Measurements from ENCODE around the gene STEAP1B.
A peak's percentile ranks its signal among the peaks of the same experiment; 100 is the strongest.
"Not testable (repeated sequence)": the region's sequence is repeated elsewhere in the genome, so short reads cannot be mapped to it uniquely, and the experiment has no call there.

The STEAP1B gene

GRCh38 chr7:22499044-22499443, 944 bp downstream of the STEAP1B start:
- no CpG with 5 or more reads among the region's 5 CpGs for WGBS (ENCODE audit: insufficient coverage, insufficient read length)
- no peaks in the 10 kb centered on the region for H3K36me3 ChIP-seq (ENCODE audit: control insufficient read depth, insufficient read depth, low read length)
- no peak overlapping the region for H3K27ac ChIP-seq (ENCODE audit: low read length)
- H3K9me3 ChIP-seq (ENCODE audit: control insufficient read depth, insufficient read depth, low read length) = no peaks in the 10 kb centered on the region
- H3K4me1 ChIP-seq (ENCODE audit: control insufficient read depth, insufficient read depth, low read length) = no peaks in the 10 kb centered on the region
- no peak for DNase-seq (ENCODE audit: low read depth, low spot score)
- H3K27me3 ChIP-seq (ENCODE audit: control insufficient read depth, insufficient read depth, low read length) = no peaks in the 10 kb centered on the region
- H3K4me3 ChIP-seq (ENCODE audit: low read length) = no peak overlapping the region

- H3K27ac ChIP-seq (ENCODE audit: low read length); H3K4me3 ChIP-seq (ENCODE audit: low read length); H3K36me3 ChIP-seq (ENCODE audit: control insufficient read depth, insufficient read depth, low read length); H3K27me3 ChIP-seq (ENCODE audit: control insufficient read depth, insufficient read depth, low read length); H3K4me1 ChIP-seq (ENCODE audit: control insufficient read depth, insufficient read depth, low read length); DNase-seq (ENCODE audit: low read depth, low spot score); H3K9me3 ChIP-seq (ENCODE audit: control insufficient read depth, insufficient read depth, low read length): not testable (repeated sequence)
- WGBS (ENCODE audit: insufficient coverage, insufficient read length) = no CpG with 5 or more reads among the region's 2 CpGs
These were observed 3.1 kb downstream of the STEAP1B start for GRCh38 chr7:22496912-22497311.

GRCh38 chr7:22496296-22496888, 3.6 kb downstream of the STEAP1B start:
- H3K36me3 ChIP-seq (ENCODE audit: control insufficient read depth, insufficient read depth, low read length); H3K27me3 ChIP-seq (ENCODE audit: control insufficient read depth, insufficient read depth, low read length); DNase-seq (ENCODE audit: low read depth, low spot score); H3K27ac ChIP-seq (ENCODE audit: low read length); H3K9me3 ChIP-seq (ENCODE audit: control insufficient read depth, insufficient read depth, low read length); H3K4me3 ChIP-seq (ENCODE audit: low read length); H3K4me1 ChIP-seq (ENCODE audit: control insufficient read depth, insufficient read depth, low read length): not testable (repeated sequence)
- WGBS (ENCODE audit: insufficient coverage, insufficient read length) = 100% methylated on average over 2 of the region's 6 CpGs

- no CpG with 5 or more reads among the region's 4 CpGs for WGBS (ENCODE audit: insufficient coverage, insufficient read length)
- not testable (repeated sequence) for H3K9me3 ChIP-seq (ENCODE audit: control insufficient read depth, insufficient read depth, low read length); H3K4me1 ChIP-seq (ENCODE audit: control insufficient read depth, insufficient read depth, low read length); H3K36me3 ChIP-seq (ENCODE audit: control insufficient read depth, insufficient read depth, low read length); H3K4me3 ChIP-seq (ENCODE audit: low read length); H3K27ac ChIP-seq (ENCODE audit: low read length); DNase-seq (ENCODE audit: low read depth, low spot score); H3K27me3 ChIP-seq (ENCODE audit: control insufficient read depth, insufficient read depth, low read length)
These were observed 6.6 kb downstream of the STEAP1B start for GRCh38 chr7:22493160-22493925.

- H3K27ac ChIP-seq (ENCODE audit: low read length) = no peak overlapping the region
These were observed 11.1 kb downstream of the STEAP1B start for GRCh38 chr7:22488643-22489462.

GRCh38 chr7:22487978-22488642, 11.9 kb downstream of the STEAP1B start:
- DNase-seq (ENCODE audit: low read depth, low spot score) = no peak
- Histone ChIP-seq H3K9me3 (ENCODE audit: control insufficient read depth, insufficient read depth, low read length) (no peaks in the 10 kb centered on the region), H3K4me3 (ENCODE audit: low read length) (no peak overlapping the region), H3K4me1 (ENCODE audit: control insufficient read depth, insufficient read depth, low read length) (peaks cover 2% of the 10 kb centered on the region), H3K36me3 (ENCODE audit: control insufficient read depth, insufficient read depth, low read length) (no peaks in the 10 kb centered on the region), H3K27me3 (ENCODE audit: control insufficient read depth, insufficient read depth, low read length) (no peaks in the 10 kb centered on the region), H3K27ac (ENCODE audit: low read length) (no peak overlapping the region)
- WGBS (ENCODE audit: insufficient coverage, insufficient read length) = no CpG with 5 or more reads among the region's 5 CpGs

More at GRCh38 chr7:22488643-22489462, 11.1 kb downstream of the STEAP1B start:
- Histone ChIP-seq H3K4me1 (ENCODE audit: control insufficient read depth, insufficient read depth, low read length) (peaks cover 2% of the 10 kb centered on the region), H3K36me3 (ENCODE audit: control insufficient read depth, insufficient read depth, low read length) (no peaks in the 10 kb centered on the region), H3K4me3 (ENCODE audit: low read length) (no peak overlapping the region), H3K9me3 (ENCODE audit: control insufficient read depth, insufficient read depth, low read length) (no peaks in the 10 kb centered on the region), H3K27me3 (ENCODE audit: control insufficient read depth, insufficient read depth, low read length) (no peaks in the 10 kb centered on the region)
- DNase-seq (ENCODE audit: low read depth, low spot score) = peak; percentile 81
- WGBS (ENCODE audit: insufficient coverage, insufficient read length) = no CpG with 5 or more reads among the region's 10 CpGs

GRCh38 chr7:22486597-22486996, 13.4 kb downstream of the STEAP1B start:
- no CpG with 5 or more reads among the region's 2 CpGs for WGBS (ENCODE audit: insufficient coverage, insufficient read length)
- H3K4me1 ChIP-seq (ENCODE audit: control insufficient read depth, insufficient read depth, low read length) = peaks cover 2% of the 10 kb centered on the region
- H3K27me3 ChIP-seq (ENCODE audit: control insufficient read depth, insufficient read depth, low read length) = no peaks in the 10 kb centered on the region
- DNase-seq (ENCODE audit: low read depth, low spot score) = no peak
- no peak overlapping the region for H3K4me3 ChIP-seq (ENCODE audit: low read length)
- H3K27ac ChIP-seq (ENCODE audit: low read length) = no peak overlapping the region
- H3K9me3 ChIP-seq (ENCODE audit: control insufficient read depth, insufficient read depth, low read length) = no peaks in the 10 kb centered on the region
- H3K36me3 ChIP-seq (ENCODE audit: control insufficient read depth, insufficient read depth, low read length) = no peaks in the 10 kb centered on the region

GRCh38 chr7:22485189-22485588, 14.8 kb downstream of the STEAP1B start:
- Histone ChIP-seq H3K27ac (ENCODE audit: low read length) (no peak overlapping the region), H3K4me3 (ENCODE audit: low read length) (no peak overlapping the region), H3K4me1 (ENCODE audit: control insufficient read depth, insufficient read depth, low read length) (peaks cover 2% of the 10 kb centered on the region)

GRCh38 chr7:22482503-22482902, 17.5 kb downstream of the STEAP1B start:
- no peaks in the 10 kb centered on the region for H3K27me3 ChIP-seq (ENCODE audit: control insufficient read depth, insufficient read depth, low read length)
- H3K27ac ChIP-seq (ENCODE audit: low read length) = no peak overlapping the region
- WGBS (ENCODE audit: insufficient coverage, insufficient read length) = no CpG with 5 or more reads among the region's 1 CpG
- no peak for DNase-seq (ENCODE audit: low read depth, low spot score)
- H3K4me1 ChIP-seq (ENCODE audit: control insufficient read depth, insufficient read depth, low read length) = no peaks in the 10 kb centered on the region; the same call in 1 of the 2 replicates
- H3K36me3 ChIP-seq (ENCODE audit: control insufficient read depth, insufficient read depth, low read length) = no peaks in the 10 kb centered on the region
- no peaks in the 10 kb centered on the region for H3K9me3 ChIP-seq (ENCODE audit: control insufficient read depth, insufficient read depth, low read length)
- no peak overlapping the region for H3K4me3 ChIP-seq (ENCODE audit: low read length)

More at GRCh38 chr7:22485189-22485588, 14.8 kb downstream of the STEAP1B start:
- no peaks in the 10 kb centered on the region for H3K36me3 ChIP-seq (ENCODE audit: control insufficient read depth, insufficient read depth, low read length)
- no peaks in the 10 kb centered on the region for H3K9me3 ChIP-seq (ENCODE audit: control insufficient read depth, insufficient read depth, low read length)
- no peak for DNase-seq (ENCODE audit: low read depth, low spot score)
- H3K27me3 ChIP-seq (ENCODE audit: control insufficient read depth, insufficient read depth, low read length) = no peaks in the 10 kb centered on the region

GRCh38 chr7:22481726-22482125, 18.3 kb downstream of the STEAP1B start:
- Histone ChIP-seq H3K27ac (ENCODE audit: low read length) (no peak overlapping the region), H3K4me3 (ENCODE audit: low read length) (no peak overlapping the region), H3K27me3 (ENCODE audit: control insufficient read depth, insufficient read depth, low read length) (no peaks in the 10 kb centered on the region), H3K36me3 (ENCODE audit: control insufficient read depth, insufficient read depth, low read length) (no peaks in the 10 kb centered on the region), H3K9me3 (ENCODE audit: control insufficient read depth, insufficient read depth, low read length) (no peaks in the 10 kb centered on the region), H3K4me1 (ENCODE audit: control insufficient read depth, insufficient read depth, low read length) (no peaks in the 10 kb centered on the region; the same call in 1 of the 2 replicates)
- WGBS (ENCODE audit: insufficient coverage, insufficient read length) = no CpG with 5 or more reads among the region's 5 CpGs
- DNase-seq (ENCODE audit: low read depth, low spot score) = no peak

Measured in iPS DF 6.9 (cell line).